Measurements from ENCODE around the gene TFEB.

TFEB gene

GRCh38 chr6:41736800-41737555 is 1.6 kb upstream of the TFEB start:
- DNase-seq (ENCODE audit: low spot score): no peak

- DNase-seq (ENCODE audit: low spot score): no peak
These were observed 852 bp upstream of the TFEB start for GRCh38 chr6:41736186-41736733.

DNA sequence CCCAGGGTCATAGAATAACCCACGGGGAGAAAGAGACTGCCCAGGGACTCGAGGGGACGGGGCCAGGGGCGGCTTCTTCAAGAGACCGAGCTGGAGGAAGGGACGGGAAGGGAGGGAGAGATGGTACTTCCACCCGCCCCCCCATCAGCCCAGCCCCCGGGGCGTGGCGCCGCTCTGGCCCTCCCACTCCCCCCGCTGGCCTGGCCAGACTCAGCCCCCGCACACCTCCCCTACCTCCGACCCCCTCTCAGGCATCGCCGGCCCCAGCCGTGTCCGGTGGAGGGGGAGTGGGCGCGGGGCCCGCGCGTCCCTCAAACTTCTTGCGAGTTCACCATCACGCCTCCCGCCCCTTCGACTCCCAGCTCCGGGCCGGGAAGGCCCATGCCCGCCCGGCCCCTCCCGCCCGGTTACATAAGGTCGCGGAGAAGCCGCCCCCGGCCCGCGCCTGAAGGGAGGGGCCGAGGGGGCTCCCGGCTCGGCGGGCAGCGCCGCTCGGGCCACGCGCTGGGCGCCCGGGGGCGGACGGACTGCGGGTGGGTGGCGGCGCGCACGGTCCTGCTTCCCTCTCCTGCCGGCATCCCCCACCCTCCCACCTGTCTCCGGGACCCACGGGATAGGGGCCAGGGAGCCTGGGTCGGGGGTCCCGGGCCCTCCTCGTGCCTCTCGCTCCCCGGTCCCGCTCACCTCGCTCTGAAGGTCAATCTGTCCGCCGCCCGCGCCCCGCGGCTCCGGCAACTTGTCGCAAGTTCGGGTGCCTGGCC is 562 bp downstream of the TFEB start:
- DNase-seq (ENCODE audit: low spot score): peak; percentile 89

DNA sequence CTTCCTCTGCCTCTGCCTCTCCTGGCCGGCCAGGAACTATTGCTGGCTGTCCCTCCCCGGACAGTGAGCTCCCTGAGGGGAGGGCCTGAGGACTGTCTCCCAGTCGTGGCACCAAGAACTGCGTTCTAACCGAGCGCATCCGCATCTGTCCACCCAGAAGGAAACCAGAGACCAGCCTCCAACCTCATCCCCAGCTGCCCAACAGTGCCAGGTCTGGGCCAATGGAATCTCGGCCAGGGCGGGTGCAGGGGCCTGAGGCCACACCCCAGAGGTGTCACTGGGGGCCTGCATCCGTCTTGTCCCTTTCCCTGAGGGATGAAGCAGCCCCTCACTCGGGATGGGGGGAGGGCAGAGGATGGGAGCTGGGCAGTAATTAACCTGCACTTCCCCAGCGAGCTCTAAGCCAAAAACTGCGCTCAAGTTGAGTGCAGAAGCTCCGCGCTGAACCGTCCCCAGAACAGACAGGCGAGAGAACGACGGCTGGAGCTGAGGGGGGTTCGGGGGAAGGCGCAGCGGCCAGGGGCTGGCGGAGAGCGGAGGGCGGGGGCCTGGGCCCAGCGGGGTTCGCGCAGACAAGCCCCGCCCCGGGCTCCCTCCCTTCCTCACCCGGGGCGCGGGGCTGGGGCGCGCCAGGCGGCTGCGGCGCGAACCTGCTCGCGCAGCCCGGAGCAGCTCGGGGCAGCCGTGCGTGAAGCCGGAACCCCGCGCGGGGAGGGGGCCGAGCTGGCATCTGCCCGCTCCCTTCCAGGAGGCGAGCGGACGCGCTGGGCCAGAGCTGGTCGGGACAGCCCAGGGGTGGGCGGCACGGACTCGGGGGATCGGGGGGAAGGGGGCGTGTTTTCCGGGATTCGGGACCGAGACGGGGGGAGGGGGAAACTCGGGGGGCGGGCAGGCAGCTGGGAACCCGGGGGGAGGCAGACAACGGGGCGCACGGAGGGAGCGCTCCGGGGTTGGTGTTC is 1.4 kb downstream of the TFEB start:
- peak; percentile 92 for DNase-seq (ENCODE audit: low spot score)

DNA sequence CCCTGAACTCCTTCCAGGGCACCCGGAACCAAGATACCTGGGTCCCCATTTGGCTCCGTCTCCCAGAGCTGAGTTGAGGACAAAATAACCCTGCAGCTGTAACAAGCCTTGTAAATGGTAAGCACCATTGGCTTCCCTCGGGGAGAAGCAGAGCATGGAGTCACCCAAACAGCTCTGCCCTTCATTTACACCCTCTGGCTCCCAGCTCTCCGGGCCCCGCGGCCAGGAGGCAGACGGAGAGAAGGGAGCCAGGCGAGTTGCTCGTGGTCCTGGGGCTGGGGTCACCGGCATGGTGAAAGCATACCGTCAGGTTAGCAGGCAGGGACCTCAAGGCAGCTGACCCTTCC is 2.1 kb downstream of the TFEB start:
- DNase-seq (ENCODE audit: low spot score): no peak

DNA sequence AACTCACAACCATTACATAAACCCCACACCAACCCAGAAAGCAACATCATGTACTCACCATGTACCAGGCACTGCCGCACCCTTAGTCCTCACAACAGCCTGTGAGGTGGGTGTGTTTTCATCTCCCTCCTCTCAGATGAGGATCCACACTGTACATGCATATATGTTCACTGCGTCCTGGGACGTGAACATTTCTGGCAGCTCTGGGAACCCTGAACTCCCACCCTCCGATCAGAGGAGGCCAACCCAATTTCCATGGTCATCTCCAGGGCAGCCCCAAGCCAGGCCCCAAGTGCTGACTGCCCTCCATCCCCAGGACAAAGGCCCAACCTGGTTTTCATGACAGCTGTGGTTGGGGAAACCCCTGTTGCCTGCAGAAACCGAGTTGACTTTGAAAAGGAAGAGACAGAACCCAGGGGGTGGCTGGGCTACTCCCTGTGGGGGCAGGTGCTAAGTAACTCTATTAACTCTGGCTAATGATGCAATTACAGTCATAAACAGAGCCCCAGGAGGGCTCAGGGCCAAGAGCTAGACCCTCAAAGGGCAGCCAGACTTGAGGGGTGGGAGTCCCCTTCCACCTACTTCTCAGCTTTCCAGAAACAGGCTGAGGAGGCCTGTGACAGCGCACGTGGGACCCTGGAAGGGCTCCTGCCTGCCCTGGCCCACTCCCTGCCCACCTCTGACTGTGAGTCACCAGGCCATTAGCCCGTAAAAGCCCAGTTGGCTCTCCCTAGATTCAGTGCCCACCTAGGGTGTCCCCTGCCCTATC is 2.6 kb downstream of the TFEB start:
- DNase-seq (ENCODE audit: low spot score): no peak

DNA sequence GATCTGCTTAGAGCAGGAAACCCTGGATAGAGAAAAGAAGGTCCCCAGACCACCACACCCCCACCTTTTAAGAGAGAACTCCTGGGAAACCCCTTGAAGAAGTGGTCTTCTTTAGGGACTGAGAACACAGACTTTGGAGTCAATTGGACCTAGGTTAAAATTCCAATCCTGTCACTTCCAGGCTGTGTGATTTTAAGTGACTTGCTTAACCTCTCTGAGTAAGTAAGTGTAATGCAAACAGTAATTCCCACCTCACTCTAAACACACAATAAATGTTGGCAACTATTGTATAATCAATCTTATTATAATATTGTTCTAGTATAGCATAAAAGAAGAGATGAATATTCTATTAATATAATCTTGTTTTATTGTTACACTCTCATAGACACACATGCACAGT is 3.3 kb downstream of the TFEB start:
- no peak for DNase-seq (ENCODE audit: low spot score)

DNA sequence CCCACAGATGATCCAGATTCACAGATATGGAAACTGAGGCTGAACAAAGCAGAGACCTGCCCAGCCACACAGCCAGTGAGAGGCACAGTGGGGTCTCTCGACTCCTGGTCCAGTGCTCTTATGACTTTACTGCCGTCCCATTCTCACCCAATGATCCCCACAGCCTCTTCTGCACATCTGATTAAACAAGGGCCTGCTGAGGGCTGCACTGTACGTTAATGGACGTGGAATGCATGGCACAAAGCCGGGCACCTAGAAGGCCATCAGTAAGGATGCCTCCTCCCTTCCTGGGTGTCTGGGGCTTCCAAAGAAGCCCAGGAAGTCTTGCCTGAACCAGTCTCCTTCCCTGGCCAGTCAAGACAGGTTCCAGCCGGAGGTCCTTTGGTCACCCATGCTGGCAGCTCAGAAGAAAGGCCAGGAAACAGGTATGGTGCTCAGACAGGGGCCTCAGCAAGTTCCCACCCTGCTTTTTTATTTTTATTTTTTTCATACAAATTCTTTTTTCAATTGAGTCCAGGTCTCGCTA is 3.8 kb downstream of the TFEB start:
- no peak for DNase-seq (ENCODE audit: low spot score)

DNA sequence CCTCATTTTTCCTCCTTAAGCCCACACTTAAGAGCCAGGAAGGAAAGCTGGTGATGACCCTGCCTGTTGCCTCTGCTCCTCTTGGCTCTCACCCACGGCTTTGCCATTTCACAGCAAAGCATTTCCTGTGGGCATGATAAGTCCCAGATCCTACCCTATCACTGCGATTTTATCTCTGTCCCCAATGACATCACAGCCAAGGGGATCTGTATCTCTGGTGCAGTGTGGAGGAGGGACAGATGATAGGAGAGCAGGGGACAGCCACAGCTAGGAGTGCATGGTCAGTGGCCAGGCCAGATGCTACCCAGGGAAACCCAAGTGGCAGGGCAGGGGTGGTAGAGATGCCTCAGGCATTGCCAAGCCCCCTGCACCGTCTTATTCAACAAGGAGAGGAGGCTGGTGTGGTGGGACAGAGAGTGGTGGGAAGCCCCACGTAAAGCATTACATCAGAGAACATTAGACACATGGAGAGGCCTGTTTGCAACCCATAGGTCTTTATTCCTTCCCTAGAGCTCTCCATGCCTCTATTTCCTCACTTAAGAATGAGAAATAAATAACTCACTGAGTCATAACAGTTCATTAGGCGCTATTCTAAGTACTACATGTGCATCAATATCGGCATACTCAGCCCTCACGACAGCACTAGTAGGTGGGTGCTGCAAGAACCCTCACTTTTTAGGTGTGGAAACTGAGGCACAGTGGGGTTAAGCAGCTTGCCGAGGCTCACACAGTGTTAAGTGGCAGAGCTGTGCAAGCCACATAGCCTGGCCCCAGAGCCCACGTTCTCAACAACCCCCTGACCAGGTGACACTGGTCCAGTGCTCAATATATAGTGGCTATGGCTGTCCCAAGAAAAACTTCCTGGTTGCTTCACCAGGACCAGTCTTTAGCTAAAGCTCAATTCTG is 4.6 kb downstream of the TFEB start:
- no peak for DNase-seq (ENCODE audit: low spot score)

- no peak for DNase-seq (ENCODE audit: low spot score)
These were observed 5.8 kb downstream of the TFEB start for GRCh38 chr6:41729624-41730023.

DNA sequence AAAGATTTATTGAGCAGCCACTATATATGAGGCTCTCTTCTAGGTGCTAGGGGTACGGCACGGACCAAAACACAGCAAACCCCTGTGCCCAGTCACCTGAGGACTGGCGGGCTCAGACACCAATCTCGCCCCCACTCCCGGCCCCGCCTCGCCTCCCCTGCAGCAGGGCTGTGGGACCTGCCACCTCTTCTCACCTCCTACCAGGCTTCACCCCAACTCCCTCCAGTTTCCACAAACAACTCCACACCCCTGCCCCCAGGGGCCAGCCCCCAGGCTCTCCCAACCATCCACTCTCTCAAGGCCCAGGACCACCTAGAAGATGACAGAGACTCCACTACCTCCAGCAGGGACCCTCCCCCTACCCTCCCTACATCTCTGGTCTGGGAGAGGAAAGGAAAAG is 6.5 kb downstream of the TFEB start:
- no peak for DNase-seq (ENCODE audit: low spot score)

DNA sequence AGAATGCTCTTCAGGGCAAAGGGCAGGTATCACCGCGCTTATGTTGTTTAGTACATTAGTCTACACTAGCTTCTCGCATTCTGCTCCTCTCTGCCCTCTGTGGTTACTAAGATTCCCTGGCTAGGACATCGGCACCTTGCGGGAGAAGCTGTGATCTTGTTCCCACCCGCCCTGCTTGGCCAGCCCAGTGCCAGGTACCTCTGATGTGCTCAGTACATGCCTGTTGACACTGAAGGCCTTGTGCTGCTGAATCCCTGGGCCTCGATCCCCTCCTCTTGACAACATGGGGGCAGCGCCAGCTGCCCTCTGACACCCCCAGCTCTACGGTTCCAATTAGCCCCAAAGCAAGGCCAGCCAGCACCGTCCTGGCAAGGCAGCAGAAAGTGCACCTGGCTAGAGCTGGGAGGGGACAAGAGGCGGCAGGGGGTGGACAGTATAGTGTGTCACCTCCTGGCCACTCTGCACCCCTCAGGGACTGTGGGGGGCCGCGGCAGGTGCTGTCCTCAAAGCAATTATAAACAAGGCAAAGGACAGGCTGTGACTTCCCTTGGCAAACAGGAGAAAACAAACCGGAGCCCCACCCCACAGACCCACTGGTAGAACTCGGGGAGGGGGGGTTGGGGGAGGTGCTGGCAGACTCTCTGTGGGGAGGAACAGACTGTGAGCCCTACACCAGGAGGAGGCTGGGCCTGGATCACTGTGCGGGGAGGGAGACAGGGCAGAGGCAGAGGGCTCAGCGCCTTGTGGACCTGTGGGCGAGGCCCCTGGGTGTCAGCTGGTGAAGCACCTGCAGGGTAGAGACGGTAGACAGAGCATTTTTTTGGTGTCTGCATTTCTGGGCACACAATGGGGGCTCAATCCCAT is 7.1 kb downstream of the TFEB start:
- no peak for DNase-seq (ENCODE audit: low spot score)

DNA sequence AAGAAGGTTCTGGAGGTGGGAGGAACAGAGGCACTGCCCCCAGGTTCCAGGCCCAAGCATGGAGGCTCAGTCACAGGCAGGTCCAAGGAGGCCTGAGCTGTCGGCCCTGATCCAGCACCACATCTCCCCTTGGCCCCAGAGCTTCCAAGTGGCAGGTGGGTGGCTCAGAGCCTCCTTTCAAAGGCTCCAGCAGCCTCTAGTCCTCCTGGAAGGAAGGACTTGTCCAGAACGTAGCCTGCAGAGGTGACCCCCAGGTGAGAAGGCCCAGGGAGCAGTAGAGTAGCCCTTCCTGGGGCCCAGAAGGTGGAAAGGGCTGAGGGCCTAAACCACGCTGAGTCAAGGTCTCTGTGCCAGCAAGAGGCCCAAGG is 7.7 kb downstream of the TFEB start:
- no peak for DNase-seq (ENCODE audit: low spot score)

DNA sequence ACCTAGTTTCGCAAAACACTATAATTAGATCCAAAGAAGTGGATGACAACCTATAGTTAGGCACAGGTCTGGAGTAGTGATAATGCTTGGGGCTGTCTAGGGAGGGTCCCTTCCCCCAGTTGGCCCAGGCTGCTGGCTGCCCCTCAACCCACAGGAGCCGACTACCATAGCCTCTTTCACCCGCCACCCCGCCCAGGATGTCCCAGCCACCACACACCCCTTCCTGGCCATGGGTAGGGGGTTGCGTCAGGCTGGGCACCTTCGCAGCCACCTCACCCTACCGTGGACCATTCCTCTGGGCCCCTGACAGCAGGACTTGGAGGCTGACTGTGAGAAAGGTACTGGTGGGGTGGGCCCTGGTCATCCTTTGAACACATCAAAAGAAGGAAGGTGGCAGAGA is 8.5 kb downstream of the TFEB start:
- DNase-seq (ENCODE audit: low spot score): no peak

DNA sequence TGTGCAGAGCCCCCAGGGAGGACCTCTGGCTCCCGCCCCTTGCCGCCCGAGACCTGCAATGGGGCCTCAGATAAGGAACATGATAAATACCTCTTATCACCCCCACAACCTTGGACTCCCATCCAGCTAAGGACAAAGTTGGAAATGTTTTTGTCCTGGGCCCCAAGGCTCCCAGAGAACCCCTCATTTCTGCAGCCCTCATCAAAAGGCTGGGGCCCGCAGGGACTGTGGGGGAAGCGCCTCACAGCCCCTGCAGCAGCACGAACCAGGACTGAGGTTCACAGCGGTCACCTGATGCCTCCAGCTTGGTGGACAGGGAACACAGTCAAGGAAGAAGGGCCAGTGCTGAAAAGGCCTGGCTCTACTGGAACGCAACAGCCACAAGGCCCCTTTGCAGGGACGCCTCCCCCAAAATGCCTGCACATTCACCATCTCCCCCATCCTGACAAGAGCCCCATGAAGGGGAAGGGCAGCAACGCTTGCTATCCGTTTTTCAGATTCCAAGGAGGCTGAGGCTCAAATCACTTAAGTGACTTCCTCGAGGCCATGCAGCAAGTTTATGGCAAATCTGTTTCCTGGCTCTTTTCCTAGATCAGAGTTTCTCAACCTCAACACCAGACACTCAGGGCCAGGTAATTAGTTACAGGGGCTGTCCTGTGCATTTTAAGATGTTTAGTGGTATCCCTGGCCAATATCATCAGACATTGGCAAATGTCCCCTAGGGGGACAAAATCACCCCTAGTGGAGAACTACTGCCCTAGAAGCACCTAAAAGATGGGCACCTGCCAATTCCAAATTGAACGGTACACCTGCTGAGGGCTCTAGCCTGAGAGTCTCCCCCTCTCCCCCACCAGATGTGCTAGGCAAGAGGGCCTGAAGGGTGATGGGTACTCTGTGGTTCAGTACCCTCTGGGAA is 10.6 kb downstream of the TFEB start:
- no peak for DNase-seq (ENCODE audit: low spot score)

DNA sequence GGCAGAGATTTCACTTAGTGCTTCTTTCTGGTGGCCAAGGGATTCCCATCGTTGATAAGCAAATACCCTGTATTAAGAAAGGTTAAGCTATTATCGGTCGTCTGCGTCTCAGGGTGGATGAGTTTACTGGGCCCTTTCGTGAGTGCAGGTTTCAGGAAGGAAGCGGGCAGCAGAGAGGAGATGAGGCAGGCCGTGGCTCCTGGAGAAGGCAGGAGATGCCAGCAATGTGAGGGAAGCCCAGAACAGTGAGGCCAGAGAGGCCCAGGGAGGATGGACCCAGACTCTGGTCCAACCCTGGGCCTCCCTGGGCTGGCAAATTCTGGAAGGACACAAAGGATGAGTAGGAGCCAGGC is 11.2 kb downstream of the TFEB start:
- DNase-seq (ENCODE audit: low spot score): no peak

GRCh38 chr6:41723530-41724227 is 11.7 kb downstream of the TFEB start:
- DNase-seq (ENCODE audit: low spot score): peak; percentile 94
